NCI-H1436 (cell line): Measurements from ENCODE around the gene PALLD.

Experiments used
- DNase-seq: peaks from one replicate; lab custom pipeline; 2025; lab: John Stamatoyannopoulos, UW

PALLD gene

GRCh38 chr4:168765726-168766125, 268.9 kb downstream of the PALLD start:
- no peak for DNase-seq

- DNase-seq, result no peak
These were observed 269.9 kb downstream of the PALLD start for GRCh38 chr4:168766604-168767316.

- DNase-seq, result no peak
These were observed 272.6 kb downstream of the PALLD start for GRCh38 chr4:168769416-168769815.

- no peak for DNase-seq
These were observed 273.0 kb downstream of the PALLD start for GRCh38 chr4:168769837-168770236.

GRCh38 chr4:168771251-168771650, 274.4 kb downstream of the PALLD start:
- no peak for DNase-seq

GRCh38 chr4:168773388-168774195, 276.7 kb downstream of the PALLD start:
- DNase-seq, result no peak

- no peak for DNase-seq
These were observed 279.5 kb downstream of the PALLD start for GRCh38 chr4:168776382-168776781.

- DNase-seq, result no peak
These were observed 280.6 kb downstream of the PALLD start for GRCh38 chr4:168777277-168777965.

- no peak for DNase-seq
These were observed 284.5 kb downstream of the PALLD start for GRCh38 chr4:168781341-168781740.

GRCh38 chr4:168781926-168782325, 285.1 kb downstream of the PALLD start:
- no peak for DNase-seq

GRCh38 chr4:168782439-168782838, 285.6 kb downstream of the PALLD start:
- no peak for DNase-seq

GRCh38 chr4:168784786-168785461, 288.1 kb downstream of the PALLD start:
- DNase-seq, result no peak

GRCh38 chr4:168787334-168787733, 290.5 kb downstream of the PALLD start:
- no peak for DNase-seq

GRCh38 chr4:168787801-168788595, 291.1 kb downstream of the PALLD start:
- no peak for DNase-seq

- DNase-seq, result no peak
These were observed 294.0 kb downstream of the PALLD start for GRCh38 chr4:168790898-168791297.

GRCh38 chr4:168791376-168791775, 294.5 kb downstream of the PALLD start:
- no peak for DNase-seq

- DNase-seq, result no peak
These were observed 296.7 kb downstream of the PALLD start for GRCh38 chr4:168793542-168793941.

GRCh38 chr4:168794092-168794707, 297.3 kb downstream of the PALLD start:
- DNase-seq, result no peak

GRCh38 chr4:168794881-168795280, 298.0 kb downstream of the PALLD start:
- no peak for DNase-seq

- DNase-seq, result no peak
These were observed 298.5 kb downstream of the PALLD start for GRCh38 chr4:168795346-168795745.
